HL-60/S4 treated with phorbol 12-myristate 13-acetate at 8.2 ng/mL for 4 days and 3 days (cell line): ENCODE data around the gene CT83.

Source experiments
- in situ Hi-C: fragments of 300-500 bp; cut with MboI; formaldehyde crosslinking; loops from 2 replicates; pipeline ENCODE4 v1.15.0; 2022; ENCODE audit warnings: low sequenced_read_pairs

The CT83 gene, protein sequence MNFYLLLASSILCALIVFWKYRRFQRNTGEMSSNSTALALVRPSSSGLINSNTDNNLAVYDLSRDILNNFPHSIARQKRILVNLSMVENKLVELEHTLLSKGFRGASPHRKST

DNA sequence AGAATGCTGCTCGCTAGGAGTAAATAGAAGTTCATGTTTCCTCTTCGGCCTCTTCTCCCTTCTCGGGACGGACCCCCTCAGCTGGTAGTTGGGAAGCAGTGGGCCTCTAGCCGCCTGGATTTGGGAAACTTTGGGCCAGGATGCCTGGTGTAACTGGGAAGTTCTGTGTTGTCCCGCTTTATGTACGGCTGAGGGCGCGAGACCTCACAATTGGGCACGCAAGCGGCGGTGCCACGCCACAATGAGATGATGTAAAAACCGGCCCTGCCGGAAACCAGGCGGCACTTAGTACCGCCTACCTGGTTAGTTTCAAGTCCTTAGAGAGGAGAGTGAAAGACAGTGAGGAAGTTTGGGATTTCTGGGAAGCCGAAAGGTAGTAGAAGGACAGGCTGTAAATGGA is at the start of gene CT83:
CT83 (minus strand) TSS at position 155 of the 400 bp plus-strand sequence; CDS start at position 35, 120 bp downstream.
- in situ Hi-C loops = no loop called here

DNA sequence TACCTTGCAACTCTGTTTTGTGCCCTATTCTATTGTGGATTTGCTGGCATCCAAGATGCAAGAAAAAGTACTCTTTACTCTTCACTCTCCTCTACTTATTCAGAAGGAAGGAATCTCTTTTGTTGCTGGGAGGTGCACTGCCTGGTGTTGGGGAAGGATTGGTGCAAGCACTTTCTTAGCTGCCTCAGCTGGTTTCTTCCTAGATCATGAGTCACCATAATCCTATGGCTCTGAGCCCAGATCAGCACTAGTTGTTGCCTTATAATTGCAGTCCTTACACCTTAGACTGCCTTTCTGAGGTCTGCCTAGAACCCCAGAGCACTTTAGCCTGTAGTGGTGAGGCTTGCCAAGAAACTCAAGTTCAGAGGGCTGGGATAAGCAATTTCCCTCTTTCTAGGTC is 37.0 kb upstream of the CT83 start:
- in situ Hi-C loops = no loop called here

DNA sequence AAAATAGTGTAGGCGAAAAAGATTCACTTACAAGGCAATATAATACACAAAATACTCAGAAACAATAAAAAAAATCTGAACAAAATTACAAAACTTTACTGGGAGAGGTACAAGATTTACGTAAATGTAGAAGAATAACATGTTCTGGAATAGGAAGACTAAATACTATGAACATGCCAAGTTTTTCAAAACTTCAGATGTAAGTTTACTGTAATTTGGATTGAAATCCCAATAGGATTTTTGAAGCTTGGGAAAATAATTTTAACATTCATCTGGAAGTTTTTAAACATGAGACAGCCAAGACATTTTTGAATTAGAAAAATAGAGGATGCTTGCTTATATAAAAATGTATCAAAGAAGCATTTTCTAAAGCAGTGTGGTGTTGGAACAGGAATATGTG is 30.5 kb upstream of the CT83 start:
- in situ Hi-C loops = no loop called here

DNA sequence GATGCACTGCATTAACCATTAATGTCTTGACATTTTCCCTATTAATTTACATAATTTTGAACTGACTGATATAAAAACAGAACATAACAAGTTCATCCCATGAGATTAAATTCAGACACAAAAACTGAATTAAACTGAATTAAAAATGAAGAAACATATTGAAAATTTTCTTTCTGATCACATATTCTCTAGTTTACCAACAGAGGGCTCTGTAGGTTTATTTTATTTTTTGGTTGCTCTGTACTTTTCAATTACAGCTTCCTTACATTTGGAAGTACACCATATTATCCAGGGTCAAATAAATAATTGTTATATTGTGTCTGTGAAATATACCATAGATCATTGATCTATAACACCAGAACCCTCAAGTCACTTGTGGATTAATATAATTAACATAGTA is 27.3 kb upstream of the CT83 start:
- in situ Hi-C loops = no loop called here

DNA sequence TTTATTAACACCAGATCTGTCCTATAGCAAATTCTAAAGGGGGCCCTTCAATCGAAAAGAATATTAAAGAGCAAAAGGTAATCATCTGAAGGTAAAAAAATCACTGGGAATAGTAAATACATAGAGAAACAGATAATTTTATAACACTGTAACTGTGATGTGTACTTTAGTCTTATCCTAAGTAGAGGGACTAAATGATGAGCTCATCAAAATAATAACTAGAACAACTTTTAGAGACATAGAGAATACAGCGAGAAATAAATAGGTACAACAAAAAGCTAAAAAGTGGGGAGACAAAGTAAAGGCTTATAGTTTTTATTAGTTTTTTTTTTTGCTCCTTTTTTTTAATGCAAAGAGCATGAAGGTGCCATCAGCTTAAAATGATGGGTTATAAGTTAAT is 17.3 kb upstream of the CT83 start:
- in situ Hi-C loops = no loop called here

DNA sequence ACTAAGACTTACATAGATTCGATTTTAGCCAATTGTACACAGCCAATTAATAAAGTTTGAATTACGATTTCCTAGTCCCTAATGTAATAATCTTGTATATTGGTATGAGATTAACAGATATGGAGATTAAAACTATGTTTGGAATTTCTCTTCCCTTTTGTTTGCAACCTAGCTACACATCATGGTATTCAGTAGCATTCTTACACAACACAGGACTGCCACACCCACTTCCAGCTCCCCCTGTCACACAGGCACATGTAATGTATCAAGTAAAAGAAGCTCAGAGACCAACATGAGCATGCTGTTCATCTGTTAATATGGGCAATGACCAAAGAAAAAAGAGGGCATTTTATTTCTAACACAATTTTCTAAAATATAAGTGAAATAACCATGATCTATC is 13.6 kb downstream of the CT83 start:
- in situ Hi-C loops = no loop called here

DNA sequence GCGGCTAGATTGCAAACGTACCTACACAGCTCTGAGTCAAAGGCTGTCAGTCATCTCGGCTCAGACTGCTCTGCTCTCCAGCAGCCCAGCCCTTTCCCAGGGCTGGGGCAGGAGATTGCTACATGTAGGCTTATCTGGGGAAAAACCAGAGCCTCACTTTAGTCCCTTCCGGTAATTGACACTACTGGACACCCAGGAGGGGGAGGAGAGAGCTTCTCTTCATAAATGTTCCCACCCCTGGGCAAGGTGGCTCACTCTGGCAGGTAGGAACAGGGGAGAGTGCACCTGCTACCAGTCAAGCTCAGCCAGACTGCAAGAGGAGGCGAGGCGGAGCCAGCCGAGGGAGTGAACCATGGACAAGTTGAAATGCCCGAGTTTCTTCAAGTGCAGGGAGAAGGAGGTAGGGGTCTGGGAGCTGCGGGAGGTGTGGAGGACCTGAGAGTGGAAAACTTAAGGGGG is 26.4 kb downstream of the CT83 start, which contains the start of gene SLC6A14:
SLC6A14 (plus strand) TSS at position 249 of the 459 bp plus-strand sequence; CDS start at position 353, 104 bp downstream.
- in situ Hi-C loops = no loop called here

DNA sequence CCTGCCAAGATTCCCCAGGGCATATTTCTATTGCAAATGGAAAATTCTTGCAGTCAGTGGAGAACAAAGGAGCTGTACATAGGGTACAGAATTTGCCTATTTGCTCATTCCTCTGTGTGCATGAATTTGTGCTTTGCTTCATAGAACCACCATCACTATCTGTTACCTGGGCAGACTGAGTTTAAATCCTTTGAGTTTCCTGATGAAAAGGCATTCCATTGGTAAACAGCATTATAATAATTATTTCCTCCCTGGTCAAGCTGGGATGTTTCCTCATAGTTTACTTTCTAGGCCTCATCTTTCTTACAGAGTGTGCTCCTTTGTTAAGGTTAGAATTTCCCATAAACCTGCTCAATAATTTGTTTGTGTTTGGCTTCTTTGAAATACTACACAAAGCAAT is 27.2 kb downstream of the CT83 start:
- in situ Hi-C loops = no loop called here

DNA sequence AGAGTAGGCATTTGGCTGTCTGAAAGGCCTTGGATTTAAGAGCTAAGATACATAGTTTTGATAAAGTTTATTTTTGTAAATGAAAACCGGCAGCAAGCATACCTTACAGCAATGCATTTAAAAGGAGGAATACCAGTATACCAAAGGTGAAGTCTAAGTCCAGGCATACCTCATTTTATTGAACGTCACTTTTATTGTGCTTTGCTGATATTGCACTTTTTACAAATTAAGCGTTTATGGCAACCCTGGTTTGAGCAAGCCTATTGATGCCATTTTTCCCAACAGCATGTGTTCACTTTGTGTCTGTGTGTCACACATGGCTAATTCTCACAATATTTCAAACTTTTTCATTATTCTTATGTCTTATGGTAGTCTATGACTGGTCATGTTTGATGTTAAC is 34.8 kb downstream of the CT83 start:
- in situ Hi-C loops = no loop called here

DNA sequence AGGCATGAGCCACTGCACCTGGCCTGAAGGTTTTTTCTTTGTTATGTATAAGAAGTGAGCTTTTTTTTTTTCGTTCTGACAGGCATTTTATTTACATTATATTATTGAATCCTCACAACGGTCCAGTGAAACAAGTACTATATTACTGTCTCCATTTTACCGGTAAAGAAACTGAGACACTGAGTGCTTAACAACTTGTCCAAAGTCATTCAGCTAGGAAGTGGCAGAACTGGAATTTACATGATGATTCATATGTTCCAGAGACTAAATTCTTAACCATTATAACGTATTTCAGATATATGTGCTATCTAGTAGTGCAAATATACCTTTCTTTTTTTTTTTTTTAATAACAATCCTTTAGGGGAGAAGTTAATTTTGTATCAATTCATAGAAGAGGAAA is 44.8 kb downstream of the CT83 start:
- in situ Hi-C loops = no loop called here

DNA sequence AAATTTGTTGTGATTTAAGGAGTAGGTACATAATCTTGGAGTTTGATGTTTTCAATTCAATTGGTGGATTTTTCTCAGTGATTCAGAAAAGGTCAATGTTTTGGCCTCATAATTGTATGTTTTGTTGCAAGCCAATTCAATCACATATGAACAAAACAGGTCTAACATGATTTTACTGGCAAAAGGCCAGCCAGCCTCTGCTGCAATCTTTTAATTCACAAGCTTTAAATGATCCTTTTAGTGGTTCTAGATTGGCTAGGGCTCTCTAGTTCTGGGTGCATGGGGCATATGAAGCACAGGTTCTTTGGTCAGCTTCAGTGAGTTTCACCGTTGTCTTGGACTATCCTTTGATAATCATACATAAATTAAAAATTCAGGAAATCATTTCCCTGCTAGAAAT is 45.6 kb downstream of the CT83 start:
- in situ Hi-C loops = no loop called here

DNA sequence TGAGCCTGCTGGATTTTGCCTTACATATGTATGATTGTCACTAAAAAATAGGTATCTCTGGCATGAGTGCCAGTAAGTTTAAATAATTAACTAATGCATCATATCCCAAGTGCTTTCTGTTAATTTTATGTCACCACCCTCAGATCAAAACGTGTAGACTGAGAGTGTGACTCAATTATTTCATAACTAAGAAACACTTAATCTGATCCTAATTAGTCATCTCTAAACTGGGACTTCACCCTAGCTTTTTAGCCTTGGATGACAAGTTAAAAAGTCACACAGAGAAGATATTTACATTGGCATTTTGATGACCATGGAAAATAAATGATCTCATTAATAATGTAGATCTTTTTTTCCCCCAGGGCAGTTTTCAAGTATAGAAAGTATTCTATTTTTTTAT is 49.5 kb downstream of the CT83 start:
- in situ Hi-C loops = no loop called here
